PC-9 (cell line): ENCODE data around the gene TAF1A. TPM values are rescaled to one million over a fixed set of nuclear protein-coding genes. Genes with fewer than 3 reads are reported as not detected.

ENCODE experiments used
- BruUV-seq: library from RNA; stranded (reverse); fragments of 400-500 nt; replicated peaks from 2 replicates; lab custom pipeline; 2021; lab: Mats Ljungman, UMichigan
- CTCF ChIA-PET: fragments of 300-600 bp; sonication (Branson Sonifier 250); formaldehyde crosslinking; loops from one replicate; lab custom pipeline; 2022; ENCODE audit warnings: antibody characterized with exemption; lab: Charles Lee
- POLR2A ChIA-PET: fragments of 300-600 bp; sonication (Branson Sonifier 250); formaldehyde crosslinking; loops from one replicate; lab custom pipeline; 2022; ENCODE audit warnings: antibody characterized with exemption; ENCODE audit not compliant: unreplicated experiment; lab: Charles Lee
- DNase-seq, 2 experiments: peaks; one replicate each; pipeline versions ENCODE4 v3.0.0 to v3.0.0-alpha.2; 2015 to 2022; ENCODE audit warnings: mixed read lengths in 1 of 2
- H2AFZ ChIP-seq: fragments of 200-600 bp; sonication (generic); 2 replicates; pipeline ENCODE4 v1.8.1; 2017; ENCODE audit warnings: antibody characterized with exemption
- H3F3A ChIP-seq: fragments of 200-600 bp; sonication (generic); 2 replicates; pipeline ENCODE4 v1.8.1; 2017; ENCODE audit warnings: antibody characterized with exemption, mild to moderate bottlenecking, low read depth; ENCODE audit not compliant: insufficient read depth
- H3K27ac ChIP-seq: fragments of 200-600 bp; sonication (generic); 2 replicates; pipeline ENCODE4 v1.6.1; 2016; ENCODE audit warnings: mixed run types
- H3K27me3 ChIP-seq: fragments of 200-600 bp; sonication (generic); 2 replicates; pipeline ENCODE4 v1.6.1; 2016; ENCODE audit warnings: low read depth, mixed run types; ENCODE audit not compliant: insufficient read depth
- H3K36me3 ChIP-seq: fragments of 200-600 bp; sonication (generic); 2 replicates; pipeline ENCODE4 v1.6.1; 2016; ENCODE audit warnings: low read depth, mixed run types
- H3K4me1 ChIP-seq: fragments of 200-600 bp; sonication (generic); replicated peaks from 2 replicates; pipeline ENCODE4 v1.6.1; 2016; ENCODE audit warnings: mixed run types; ENCODE audit not compliant: insufficient read depth
- H3K4me2 ChIP-seq: fragments of 200-600 bp; sonication (generic); 2 replicates; pipeline ENCODE4 v1.6.1; 2017; ENCODE audit warnings: mixed run types
- H3K4me3 ChIP-seq: fragments of 200-600 bp; sonication (generic); 2 replicates; pipeline ENCODE4 v1.6.1; 2016; ENCODE audit warnings: mixed run types
- H3K79me2 ChIP-seq: fragments of 200-600 bp; sonication (generic); 2 replicates; pipeline ENCODE4 v1.6.1; 2017; ENCODE audit warnings: low read depth, mixed run types
- H3K9me2 ChIP-seq: fragments of 200-600 bp; sonication (generic); 2 replicates; pipeline ENCODE4 v1.8.1; 2017; ENCODE audit warnings: mild to moderate bottlenecking; ENCODE audit not compliant: insufficient read depth
- H3K9me3 ChIP-seq: fragments of 200-600 bp; sonication (generic); 2 replicates; pipeline ENCODE4 v1.8.1; 2016; ENCODE audit warnings: low read depth; ENCODE audit not compliant: insufficient read depth
- H4K20me1 ChIP-seq: fragments of 200-600 bp; sonication (generic); 2 replicates; pipeline ENCODE4 v1.8.1; 2017; ENCODE audit not compliant: insufficient read depth
- EZH2 ChIP-seq: fragments of 200-600 bp; sonication (generic); IDR thresholded peaks from 2 replicates; pipeline ENCODE4 v1.8.0; 2017; ENCODE audit warnings: antibody characterized with exemption, low read depth
- intact Hi-C: fragments of 100-400 bp; cut with micrococcal nuclease; formaldehyde crosslinking; loops from one replicate; pipeline ENCODE4 v1.10.0; 2022; ENCODE audit not compliant: unreplicated experiment
- total RNA-seq: library from RNA; stranded (reverse); gene quantifications from 2 replicates; pipeline ENCODE4 v1.2.3, GENCODE V29; 2021
- TF ChIP-seq, protein P1 (sequence below): fragments of 200-600 bp; sonication (generic); conservative IDR thresholded peaks from 2 replicates; pipeline ENCODE4 v1.6.1; 2017; ENCODE audit warnings: mixed run types, antibody characterized with exemption, mild to moderate bottlenecking, moderate library complexity

The TAF1A gene
- total RNA-seq, 1 experiment from 2014 or later = 18.4 TPM

DNA sequence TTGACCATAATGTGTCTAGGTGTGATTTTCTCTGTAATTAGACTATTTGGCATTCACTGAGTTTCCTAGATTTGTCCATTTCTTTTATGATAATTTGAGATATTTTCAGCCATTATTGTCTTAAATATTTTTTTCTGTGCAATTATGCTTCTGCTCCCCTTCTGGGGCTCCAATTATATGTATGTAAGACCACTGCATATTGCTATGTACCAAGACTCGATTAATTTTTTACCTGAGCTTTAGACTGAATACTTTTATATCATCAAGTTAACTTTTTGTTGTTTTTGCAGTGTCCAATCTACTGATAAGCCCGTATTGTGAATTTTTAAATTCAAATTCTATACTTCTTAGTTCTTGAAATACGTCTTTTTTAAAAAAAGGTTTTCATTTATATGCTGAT, 5.1 kb upstream of the TAF1A start:
- no TSS peak for BruUV-seq
- H3K9me3 ChIP-seq = 0 out of 2 replicates have a peak, but pooled peaks cover 3% of the 10 kb centered on the region

GRCh38 chr1:222592171-222592570, 2.4 kb upstream of the TAF1A start:
- intact Hi-C loops = no loop called here
- Histone ChIP-seq H3F3A (no peaks in the 10 kb centered on the region; the same call in 1 of the 2 replicates), H3K27ac (no peak overlapping the region), H3K4me2 (no peak overlapping the region), H3K9me2 (no peaks in the 10 kb centered on the region), H2AFZ (no peak overlapping the region), H4K20me1 (no peaks in the 10 kb centered on the region), H3K27me3 (no peaks in the 10 kb centered on the region), H3K9me3 (0 out of 2 replicates have a peak, but pooled peaks cover 3% of the 10 kb centered on the region), H3K4me1 (peaks cover 22% of the 10 kb centered on the region; the same call in 1 of the 2 replicates), H3K4me3 (no peak overlapping the region), H3K36me3 (peaks cover 6% of the 10 kb centered on the region; the same call in 1 of the 2 replicates), H3K79me2 (peaks cover 30% of the 10 kb centered on the region)
- no peak for TF ChIP-seq EZH2
- TF ChIP-seq, protein P1, sequence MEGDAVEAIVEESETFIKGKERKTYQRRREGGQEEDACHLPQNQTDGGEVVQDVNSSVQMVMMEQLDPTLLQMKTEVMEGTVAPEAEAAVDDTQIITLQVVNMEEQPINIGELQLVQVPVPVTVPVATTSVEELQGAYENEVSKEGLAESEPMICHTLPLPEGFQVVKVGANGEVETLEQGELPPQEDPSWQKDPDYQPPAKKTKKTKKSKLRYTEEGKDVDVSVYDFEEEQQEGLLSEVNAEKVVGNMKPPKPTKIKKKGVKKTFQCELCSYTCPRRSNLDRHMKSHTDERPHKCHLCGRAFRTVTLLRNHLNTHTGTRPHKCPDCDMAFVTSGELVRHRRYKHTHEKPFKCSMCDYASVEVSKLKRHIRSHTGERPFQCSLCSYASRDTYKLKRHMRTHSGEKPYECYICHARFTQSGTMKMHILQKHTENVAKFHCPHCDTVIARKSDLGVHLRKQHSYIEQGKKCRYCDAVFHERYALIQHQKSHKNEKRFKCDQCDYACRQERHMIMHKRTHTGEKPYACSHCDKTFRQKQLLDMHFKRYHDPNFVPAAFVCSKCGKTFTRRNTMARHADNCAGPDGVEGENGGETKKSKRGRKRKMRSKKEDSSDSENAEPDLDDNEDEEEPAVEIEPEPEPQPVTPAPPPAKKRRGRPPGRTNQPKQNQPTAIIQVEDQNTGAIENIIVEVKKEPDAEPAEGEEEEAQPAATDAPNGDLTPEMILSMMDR = no peak
- no peak for DNase-seq
- no TSS peak for BruUV-seq
- ChIA-PET CTCF (interaction anchor here (0.6 kb wide), 1 partner anchor 129 kb away, joined by 3 read pairs; no protein-coding TSS in a partner anchor), POLR2A (no interaction called here)

More for the DNA sequence above, 5.1 kb upstream of the TAF1A start:
- H3K4me3 ChIP-seq = no peak overlapping the region
- DNase-seq = no peak
- ChIA-PET POLR2A (interaction anchor here (0.5 kb wide), 2 partner anchors 49 to 692 kb away, joined by 4 to 6 read pairs; no protein-coding TSS in a partner anchor), CTCF (no interaction called here)
- H4K20me1 ChIP-seq = no peaks in the 10 kb centered on the region; the same call in 1 of the 2 replicates
- H3K4me1 ChIP-seq = peaks cover 12% of the 10 kb centered on the region; the same call in 1 of the 2 replicates
- TF ChIP-seq, protein P1 = no peak
- TF ChIP-seq EZH2 = no peak
- intact Hi-C loops = no loop called here
- H3K4me2 ChIP-seq = no peak overlapping the region
- H3K79me2 ChIP-seq = 0 out of 2 replicates have a peak, but pooled peaks cover 7% of the 10 kb centered on the region
- no peaks in the 10 kb centered on the region for H3K36me3 ChIP-seq
- no peak overlapping the region for H3K27ac ChIP-seq
- H3K27me3 ChIP-seq = no peaks in the 10 kb centered on the region
- peaks cover 5% of the 10 kb centered on the region; the same call in 1 of the 2 replicates for H3F3A ChIP-seq
- no peaks in the 10 kb centered on the region for H3K9me2 ChIP-seq
- H2AFZ ChIP-seq = no peak overlapping the region

GRCh38 chr1:222588135-222588534, 1.6 kb downstream of the TAF1A start:
- Histone ChIP-seq H3F3A (peaks cover 4% of the 10 kb centered on the region), H2AFZ (no peak overlapping the region), H3K9me2 (no peaks in the 10 kb centered on the region), H3K9me3 (no peaks in the 10 kb centered on the region), H3K36me3 (peaks cover 40% of the 10 kb centered on the region), H3K27ac (no peak overlapping the region), H3K4me2 (peak overlapping the region; percentile 80), H3K79me2 (peaks cover 66% of the 10 kb centered on the region), H3K4me1 (peaks cover 36% of the 10 kb centered on the region; the same call in 1 of the 2 replicates), H4K20me1 (no peaks in the 10 kb centered on the region), H3K27me3 (no peaks in the 10 kb centered on the region), H3K4me3 (peak overlapping the region; percentile 85; the same call in 1 of the 2 replicates)
- CTCF ChIA-PET = no interaction called here
- no peak for DNase-seq
- intact Hi-C loops = loop anchor here (2.0 kb wide), 1 partner anchor 29 kb away; no protein-coding TSS in a partner anchor
- POLR2A ChIA-PET = no interaction called here
- BruUV-seq = no TSS peak
- no peak for TF ChIP-seq EZH2
